ENCODE data around the gene FRS3. TPM values are rescaled to one million over a fixed set of nuclear protein-coding genes. Genes with fewer than 3 reads are reported as not detected.

FRS3 gene
- total and polyA plus RNA-seq, 9 of the 15 experiments (the other 6 are each of a cell fraction or from before 2014, with no cell fraction given), result 0.03 to 3.7 (median 1.6) TPM

DNA sequence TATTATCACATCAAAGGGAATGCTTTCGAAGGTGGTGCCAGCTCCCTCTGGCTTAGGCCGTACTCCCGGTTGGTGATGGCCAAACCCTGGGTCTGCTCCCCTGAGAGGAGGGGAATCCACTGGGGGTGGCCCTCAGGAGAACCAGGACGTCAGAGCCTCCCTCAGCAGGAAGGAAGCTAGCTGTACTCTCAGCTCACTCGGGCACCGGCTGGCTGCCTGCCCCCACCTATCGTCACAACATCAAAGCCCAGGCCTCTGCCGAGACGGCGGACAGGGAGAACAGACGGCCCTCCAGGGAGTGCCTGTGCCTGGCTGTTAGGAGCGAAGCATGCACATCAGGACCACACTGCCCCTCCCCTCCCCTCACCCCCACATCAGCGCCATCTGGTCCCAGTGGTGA is 23.3 kb downstream of the FRS3 start:
- TF ChIP-seq GTF2F1 (IDR thresholded peaks at IDR 0.05; ENCODE audit: low read depth, low read length), result no peak
- no peak for TF ChIP-seq HIVEP1 (CRISPR knock-in tag; IDR thresholded peaks at IDR 0.05)
- TF ChIP-seq TEAD4 (IDR thresholded peaks at IDR 0.05; ENCODE audit: low read length), result no peak
- TF ChIP-seq TEAD4 (CRISPR knock-in tag; IDR thresholded peaks at IDR 0.05; ENCODE audit: borderline replicate concordance), result no peak
- TF ChIP-seq ZNF253 (CRISPR knock-in tag; conservative IDR thresholded peaks at IDR 0.05), result no peak
- no peak for TF ChIP-seq TEAD2 (tag; IDR thresholded peaks at IDR 0.05)
- TF ChIP-seq ZNF766 (CRISPR knock-in tag; conservative IDR thresholded peaks at IDR 0.05), result no peak
- no peak for TF ChIP-seq ILF3 (IDR thresholded peaks at IDR 0.05; ENCODE audit: borderline replicate concordance)
- TF ChIP-seq, protein P1, sequence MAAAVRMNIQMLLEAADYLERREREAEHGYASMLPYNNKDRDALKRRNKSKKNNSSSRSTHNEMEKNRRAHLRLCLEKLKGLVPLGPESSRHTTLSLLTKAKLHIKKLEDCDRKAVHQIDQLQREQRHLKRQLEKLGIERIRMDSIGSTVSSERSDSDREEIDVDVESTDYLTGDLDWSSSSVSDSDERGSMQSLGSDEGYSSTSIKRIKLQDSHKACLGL (CRISPR knock-in tag; IDR thresholded peaks at IDR 0.05; ENCODE audit: borderline replicate concordance, poor library complexity, severe bottlenecking), result no peak
- TF ChIP-seq, protein P2, sequence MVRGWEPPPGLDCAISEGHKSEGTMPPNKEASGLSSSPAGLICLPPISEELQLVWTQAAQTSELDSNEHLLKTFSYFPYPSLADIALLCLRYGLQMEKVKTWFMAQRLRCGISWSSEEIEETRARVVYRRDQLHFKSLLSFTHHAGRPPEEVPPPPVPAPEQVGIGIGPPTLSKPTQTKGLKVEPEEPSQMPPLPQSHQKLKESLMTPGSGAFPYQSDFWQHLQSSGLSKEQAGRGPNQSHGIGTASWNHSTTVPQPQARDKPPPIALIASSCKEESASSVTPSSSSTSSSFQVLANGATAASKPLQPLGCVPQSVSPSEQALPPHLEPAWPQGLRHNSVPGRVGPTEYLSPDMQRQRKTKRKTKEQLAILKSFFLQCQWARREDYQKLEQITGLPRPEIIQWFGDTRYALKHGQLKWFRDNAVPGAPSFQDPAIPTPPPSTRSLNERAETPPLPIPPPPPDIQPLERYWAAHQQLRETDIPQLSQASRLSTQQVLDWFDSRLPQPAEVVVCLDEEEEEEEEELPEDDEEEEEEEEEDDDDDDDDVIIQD (CRISPR knock-in tag; IDR thresholded peaks at IDR 0.05), result no peak
- no peak for TF ChIP-seq MCM7 (IDR thresholded peaks at IDR 0.05)
- TF ChIP-seq ZNF41 (CRISPR knock-in tag; conservative IDR thresholded peaks at IDR 0.05), result no peak
- no peak for TF ChIP-seq JUNB (CRISPR knock-in tag; conservative IDR thresholded peaks at IDR 0.05)
- TF ChIP-seq ZFP30 (CRISPR knock-in tag; IDR thresholded peaks at IDR 0.05; ENCODE audit: borderline replicate concordance), result no peak
- no peak for TF ChIP-seq ZNF75A (CRISPR knock-in tag; IDR thresholded peaks at IDR 0.05)
- TF ChIP-seq STAT5A (IDR thresholded peaks at IDR 0.05; ENCODE audit: borderline replicate concordance, low read length), result no peak
- Histone ChIP-seq H3K27ac (ENCODE audit: extremely low read depth, low read depth, low read length) (no peak overlapping the region), H2AFZ (ENCODE audit: low read depth, low read length) (no peak overlapping the region), H3K4me2 (ENCODE audit: insufficient read depth, low read length) (no peak overlapping the region), H3K79me2 (ENCODE audit: control insufficient read depth, insufficient read depth, low read length) (no peaks in the 10 kb centered on the region), H3K9me3 (replicated peaks; ENCODE audit: control insufficient read depth, insufficient read depth, low read depth, low read length) (no peaks in the 10 kb centered on the region), H3K27me3 (ENCODE audit: control insufficient read depth in 2 of 2, insufficient read depth in 2 of 2, low read length in 2 of 2) (peaks cover 36 to 50% of the 10 kb centered on the region in 2 experiments), H3K9me1 (ENCODE audit: control insufficient read depth, insufficient read depth, low read length) (no peaks in the 10 kb centered on the region), H3K4me1 (replicated peaks in 1 of 2; ENCODE audit: control insufficient read depth in 2 of 2, insufficient read depth in 2 of 2, low read length in 2 of 2) (peaks cover 0 to 7% of the 10 kb centered on the region in 2 experiments; a peak in 1 of 5 replicates), H3K9ac (ENCODE audit: insufficient read depth in 1 of 2, low read depth in 2 of 2, low read length in 2 of 2) (no peak overlapping the region; a peak in 1 of 4 replicates), H3K4me3 (no peak overlapping the region), H3K36me3 (ENCODE audit: control insufficient read depth, insufficient read depth, low read length) (no peaks in the 10 kb centered on the region), H4K20me1 (replicated peaks; ENCODE audit: control insufficient read depth, insufficient read depth, low read length) (no peaks in the 10 kb centered on the region)
- no peak for DNase-seq (ENCODE audit: extremely low read depth in 1 of 4, low spot score in 3 of 4)
- FAIRE-seq, result no peak
- peak; percentile 23 for ATAC-seq
- no TSS peak for BruUV-seq (replicated peaks)
- CTCF ChIA-PET (ENCODE audit: low intra/inter-chr PET ratio), result no interaction called here
- WGBS (ENCODE audit: insufficient coverage, low coverage, missing lambda C conversion rate), result 10% methylated on average over 13 of the region's 13 CpGs
- intact Hi-C loops (cut with micrococcal nuclease), result no loop called here
- in situ Hi-C loops (cut with MboI), result no loop called here
- POLR2A ChIA-PET, result no interaction called here

All from K562 (cell line).